Lower leg skin (tissue), 3 donors: ENCODE data around the gene FAIM2.

Source experiments
- CTCF ChIP-seq, 3 donors: fragments of 450-650 bp; IDR thresholded peaks; one replicate each; pipeline ENCODE4 v1.5.1; 2016; ENCODE audit warnings: antibody characterized with exemption in 3 of 3, mild to moderate bottlenecking in 3 of 3, moderate library complexity in 2 of 3
- POLR2A ChIP-seq, 2 donors: fragments of 450-650 bp; IDR thresholded peaks; one replicate each; pipeline ENCODE4 v1.6.1; 2016 to 2017; ENCODE audit warnings: antibody characterized with exemption in 2 of 2, mild to moderate bottlenecking in 1 of 2, moderate library complexity in 1 of 2

GRCh38 chr12:49825971-49826421 is 77.7 kb downstream of the FAIM2 start:
- TF ChIP-seq CTCF (IDR thresholded peaks at IDR 0.05), result no peak
- no peak for TF ChIP-seq POLR2A (IDR thresholded peaks at IDR 0.05)
